Esophagus squamous epithelium (tissue), 4 donors: ENCODE results near the gene GJA10.

Experiments
- CTCF ChIP-seq, 6 experiments: fragments of 450-650 bp in 4 of 6; fragments of 200-600 bp in 2 of 6; sonication (generic) in 2 of 6; IDR thresholded peaks; one replicate each; pipeline ENCODE4 v1.5.1; 2016 to 2019; ENCODE audit warnings: antibody characterized with exemption in 6 of 6, mild to moderate bottlenecking in 4 of 6, moderate library complexity in 4 of 6
- POLR2A ChIP-seq, 4 donors: fragments of 450-650 bp; IDR thresholded peaks; one replicate each; pipeline ENCODE4 v1.6.1; 2017; ENCODE audit warnings: antibody characterized with exemption in 4 of 4, mild to moderate bottlenecking in 4 of 4, moderate library complexity in 3 of 4

GRCh38 chr6:89944826-89945407 lies 50.6 kb downstream of the GJA10 start:
- TF ChIP-seq CTCF (IDR thresholded peaks at IDR 0.05) (peak in 4 of 6 experiments; percentile 32 to 56 (median 36)), POLR2A (IDR thresholded peaks at IDR 0.05) (no peak)
